GM18498 (cell line): Measurements from ENCODE around the gene PRAMEF8.
"Not testable (repeated sequence)": the region's sequence is repeated elsewhere in the genome, so short reads cannot be mapped to it uniquely, and the experiment has no call there.

Experiments used
- ATAC-seq: cut with Tn5 transposase; IDR thresholded peaks from one replicate; pipeline ENCODE4 v1.9.1; 2021; ENCODE audit warnings: mild to moderate bottlenecking, moderate library complexity; ENCODE audit not compliant: unreplicated experiment

Gene PRAMEF8

GRCh38 chr1:13285037-13285436, at the start of gene PRAMEF8:
TSS of gene PRAMEF8 (minus strand) at chr1:13285137. CDS start at chr1:13284091, 1,046 bp downstream.
- ATAC-seq = not testable (repeated sequence)

- ATAC-seq = not testable (repeated sequence)
These were observed 30.3 kb upstream of the PRAMEF8 start, which contains the start of gene PRAMEF15 for GRCh38 chr1:13315281-13315680. TSS of gene PRAMEF15 (plus strand) at chr1:13315581. CDS start at chr1:13318408, 2,827 bp downstream.

GRCh38 chr1:13303239-13303638, 18.3 kb upstream of the PRAMEF8 start, which contains the start of gene PRAMEF33:
TSS of gene PRAMEF33 (plus strand) at chr1:13303539. CDS start at chr1:13305955, 2,416 bp downstream.
- not testable (repeated sequence) for ATAC-seq

- ATAC-seq = not testable (repeated sequence)
These were observed 17.3 kb upstream of the PRAMEF8 start for GRCh38 chr1:13302197-13302596.

- ATAC-seq = not testable (repeated sequence)
These were observed 13.8 kb upstream of the PRAMEF8 start for GRCh38 chr1:13298699-13299098.

- not testable (repeated sequence) for ATAC-seq
These were observed 12.4 kb upstream of the PRAMEF8 start for GRCh38 chr1:13297216-13297931.

GRCh38 chr1:13289030-13289429, 4.1 kb upstream of the PRAMEF8 start:
- ATAC-seq = not testable (repeated sequence)

GRCh38 chr1:13279617-13280016, 5.3 kb downstream of the PRAMEF8 start:
- ATAC-seq = not testable (repeated sequence)

GRCh38 chr1:13277016-13277415, 7.9 kb downstream of the PRAMEF8 start:
- ATAC-seq = not testable (repeated sequence)

- ATAC-seq = not testable (repeated sequence)
These were observed 19.8 kb downstream of the PRAMEF8 start for GRCh38 chr1:13265124-13265523.

GRCh38 chr1:13253898-13254297, 31.0 kb downstream of the PRAMEF8 start, which contains the start of gene PRAMEF5:
TSS of gene PRAMEF5 (plus strand) at chr1:13254198. CDS start at chr1:13259269, 5,071 bp downstream.
- ATAC-seq = not testable (repeated sequence)

- not testable (repeated sequence) for ATAC-seq
These were observed 37.8 kb downstream of the PRAMEF8 start for GRCh38 chr1:13247122-13247521.

- ATAC-seq = not testable (repeated sequence)
These were observed 38.4 kb downstream of the PRAMEF8 start for GRCh38 chr1:13246554-13246871.

GRCh38 chr1:13245841-13246553, 38.9 kb downstream of the PRAMEF8 start:
- not testable (repeated sequence) for ATAC-seq

- not testable (repeated sequence) for ATAC-seq
These were observed 41.2 kb downstream of the PRAMEF8 start for GRCh38 chr1:13243536-13244263.

GRCh38 chr1:13239633-13240032, 45.3 kb downstream of the PRAMEF8 start:
- not testable (repeated sequence) for ATAC-seq

- not testable (repeated sequence) for ATAC-seq
These were observed 47.4 kb downstream of the PRAMEF8 start for GRCh38 chr1:13237572-13237971.

GRCh38 chr1:13234057-13234456, 50.9 kb downstream of the PRAMEF8 start:
- ATAC-seq = not testable (repeated sequence)

- not testable (repeated sequence) for ATAC-seq
These were observed 52.9 kb downstream of the PRAMEF8 start for GRCh38 chr1:13232056-13232455.
